ENCODE data around the gene TRIM42. TPM values are rescaled to one million over a fixed set of nuclear protein-coding genes. Genes with fewer than 3 reads are reported as not detected.

The TRIM42 gene
- total RNA-seq, 1 experiment from 2014 or later: not detected

DNA sequence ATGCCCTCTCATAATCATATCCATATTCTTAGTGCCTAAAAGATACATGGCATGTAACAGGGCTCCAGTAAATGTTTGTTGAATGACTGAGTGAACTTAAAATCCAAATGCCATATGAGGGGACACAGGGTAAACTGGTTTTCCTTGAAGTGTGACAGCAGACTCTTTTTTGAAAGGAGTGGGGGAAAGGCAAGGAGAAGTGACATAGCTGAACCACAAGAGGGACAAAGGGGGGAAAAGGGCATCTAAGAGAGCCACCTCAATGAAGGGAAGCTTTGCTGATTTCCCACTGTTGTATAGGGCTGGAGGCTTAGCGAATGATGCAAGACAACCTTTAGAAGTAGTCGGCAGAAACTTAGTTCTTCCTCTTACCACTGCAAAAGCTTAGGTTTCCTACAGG lies 9.1 kb downstream of the TRIM42 start:
- Mint-ChIP-seq H3K27ac (ENCODE audit: low read depth, unreplicated experiment) (no peak overlapping the region), H3K4me3 (ENCODE audit: unreplicated experiment) (no peak overlapping the region), H3K36me3 (ENCODE audit: insufficient read depth, unreplicated experiment) (no peaks in the 10 kb centered on the region), H3K27me3 (ENCODE audit: insufficient read depth, unreplicated experiment) (no peaks in the 10 kb centered on the region), H3K9me3 (ENCODE audit: unreplicated experiment) (no peaks in the 10 kb centered on the region), H3K4me1 (ENCODE audit: insufficient read depth, unreplicated experiment) (no peaks in the 10 kb centered on the region)
- no peak for DNase-seq (ENCODE audit: unreplicated experiment)
- ChIA-PET CTCF (no interaction called here), POLR2A (no interaction called here)
- no TSS peak for BruUV-seq (replicated peaks)
- intact Hi-C loops (cut with micrococcal nuclease): no loop called here
- no peak for TF ChIP-seq CTCF (IDR thresholded peaks at IDR 0.05; ENCODE audit: unreplicated experiment)

DNA sequence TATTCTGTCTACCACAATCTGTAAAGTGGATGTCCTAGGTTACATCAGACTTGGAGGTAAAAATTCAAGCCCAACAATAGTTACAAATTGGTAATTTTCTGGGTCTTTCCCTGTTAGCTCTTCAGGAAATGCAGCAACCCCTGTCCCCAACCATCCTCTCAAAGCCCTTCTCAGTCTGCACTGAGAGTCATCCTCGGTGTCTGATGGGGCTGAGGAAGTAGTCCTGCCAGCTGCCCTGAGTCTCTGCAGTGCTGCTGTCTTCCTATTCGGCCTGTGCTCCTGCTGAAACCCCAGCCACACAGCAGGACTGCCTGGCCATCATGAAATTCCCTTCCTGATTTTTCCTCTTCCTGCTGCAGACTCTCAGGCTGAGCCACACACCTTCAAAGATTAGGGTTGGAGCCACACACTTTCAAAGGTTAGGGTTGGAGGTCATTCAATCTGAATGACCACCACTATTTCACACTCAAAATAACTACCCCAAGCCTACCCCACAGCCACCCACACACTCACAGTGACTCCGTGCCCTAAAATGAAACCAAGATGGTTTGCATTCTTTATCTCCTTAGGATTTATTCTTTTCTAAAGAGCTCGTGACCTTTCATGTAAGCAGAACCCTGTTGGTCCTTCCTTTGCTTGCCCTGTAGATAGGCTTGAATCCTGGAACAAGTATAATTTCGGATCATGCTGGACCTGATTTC lies 17.6 kb downstream of the TRIM42 start:
- ChIA-PET CTCF (no interaction called here), POLR2A (no interaction called here)
- peaks cover 6% of the 10 kb centered on the region for H3K4me1 Mint-ChIP-seq (ENCODE audit: insufficient read depth, unreplicated experiment)
- no peaks in the 10 kb centered on the region for H3K9me3 Mint-ChIP-seq (ENCODE audit: unreplicated experiment)
- intact Hi-C loops (cut with micrococcal nuclease): no loop called here
- no TSS peak for BruUV-seq (replicated peaks)
- H3K4me3 Mint-ChIP-seq (ENCODE audit: unreplicated experiment): no peak overlapping the region
- H3K36me3 Mint-ChIP-seq (ENCODE audit: insufficient read depth, unreplicated experiment): no peaks in the 10 kb centered on the region
- no peak for DNase-seq (ENCODE audit: unreplicated experiment)
- H3K27me3 Mint-ChIP-seq (ENCODE audit: insufficient read depth, unreplicated experiment): no peaks in the 10 kb centered on the region
- TF ChIP-seq CTCF (IDR thresholded peaks at IDR 0.05; ENCODE audit: unreplicated experiment): no peak
- H3K27ac Mint-ChIP-seq (ENCODE audit: low read depth, unreplicated experiment): no peak overlapping the region

- ChIA-PET CTCF (interaction anchor here (0.7 kb wide), 1 partner anchor 76 kb away, joined by 4 read pairs; no protein-coding TSS in a partner anchor), POLR2A (no interaction called here)
- no peak overlapping the region for H3K4me3 Mint-ChIP-seq (ENCODE audit: unreplicated experiment)
- H3K27ac Mint-ChIP-seq (ENCODE audit: low read depth, unreplicated experiment): no peak overlapping the region
- DNase-seq (ENCODE audit: unreplicated experiment): no peak
- TF ChIP-seq CTCF (IDR thresholded peaks at IDR 0.05; ENCODE audit: unreplicated experiment): no peak
- intact Hi-C loops (cut with micrococcal nuclease): no loop called here
- no peaks in the 10 kb centered on the region for H3K9me3 Mint-ChIP-seq (ENCODE audit: unreplicated experiment)
- H3K27me3 Mint-ChIP-seq (ENCODE audit: insufficient read depth, unreplicated experiment): no peaks in the 10 kb centered on the region
- peaks cover 6% of the 10 kb centered on the region for H3K4me1 Mint-ChIP-seq (ENCODE audit: insufficient read depth, unreplicated experiment)
- no peaks in the 10 kb centered on the region for H3K36me3 Mint-ChIP-seq (ENCODE audit: insufficient read depth, unreplicated experiment)
- no TSS peak for BruUV-seq (replicated peaks)
Observed at GRCh38 chr3:140699516-140700231, 21.8 kb downstream of the TRIM42 start.

- Mint-ChIP-seq H3K27me3 (ENCODE audit: insufficient read depth, unreplicated experiment) (no peaks in the 10 kb centered on the region), H3K9me3 (ENCODE audit: unreplicated experiment) (no peaks in the 10 kb centered on the region), H3K4me1 (ENCODE audit: insufficient read depth, unreplicated experiment) (no peaks in the 10 kb centered on the region), H3K27ac (ENCODE audit: low read depth, unreplicated experiment) (no peak overlapping the region), H3K4me3 (ENCODE audit: unreplicated experiment) (no peak overlapping the region), H3K36me3 (ENCODE audit: insufficient read depth, unreplicated experiment) (no peaks in the 10 kb centered on the region)
- CTCF ChIA-PET: interaction anchor here (1.7 kb wide), 1 partner anchor 35 kb away, joined by 6 read pairs; no protein-coding TSS in a partner anchor
- no peak for DNase-seq (ENCODE audit: unreplicated experiment)
- POLR2A ChIA-PET: no interaction called here
- no TSS peak for BruUV-seq (replicated peaks)
- no peak for TF ChIP-seq CTCF (IDR thresholded peaks at IDR 0.05; ENCODE audit: unreplicated experiment)
- intact Hi-C loops (cut with micrococcal nuclease): no loop called here
Observed at GRCh38 chr3:140702281-140702680, 24.4 kb downstream of the TRIM42 start.
